Thyroid gland (tissue), 4 donors: ENCODE data around the gene TBCCD1.

Experiments used
- POLR2A ChIP-seq, 2 donors: fragments of 450-650 bp; IDR thresholded peaks; one replicate each; pipeline ENCODE4 v1.6.1; 2017; ENCODE audit warnings: antibody characterized with exemption in 2 of 2, mild to moderate bottlenecking in 2 of 2, moderate library complexity in 1 of 2
- TF ChIP-seq, protein P1 (sequence below), 6 experiments: fragments of 200-600 bp in 3 of 6; fragments of 450-650 bp in 3 of 6; sonication (generic) in 3 of 6; IDR thresholded peaks; one replicate each; pipeline ENCODE4 v1.5.1; 2016 to 2019; ENCODE audit warnings: antibody characterized with exemption in 6 of 6, mild to moderate bottlenecking in 2 of 6, inconsistent platforms in 1 of 6, moderate library complexity in 1 of 6

DNA sequence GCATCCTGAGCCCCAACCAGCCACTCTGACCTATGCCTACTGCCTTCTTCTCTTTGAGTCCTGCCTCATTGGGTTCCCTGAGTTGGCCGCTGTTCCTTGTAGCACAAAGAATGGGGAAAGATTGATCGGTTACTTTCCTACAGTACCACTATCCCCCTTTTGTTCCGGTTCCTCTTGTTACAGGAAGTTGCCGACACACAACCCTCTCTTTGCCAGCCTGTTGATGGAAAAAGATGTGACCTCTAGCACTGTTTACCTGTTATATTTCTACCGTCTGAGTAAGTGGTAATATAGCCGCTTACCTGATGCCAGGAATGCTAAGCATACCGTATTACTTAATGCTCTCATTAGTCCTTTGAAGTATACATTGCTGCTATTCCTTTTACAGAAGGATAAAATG lies 36.0 kb upstream of the TBCCD1 start:
- TF ChIP-seq, protein P1, sequence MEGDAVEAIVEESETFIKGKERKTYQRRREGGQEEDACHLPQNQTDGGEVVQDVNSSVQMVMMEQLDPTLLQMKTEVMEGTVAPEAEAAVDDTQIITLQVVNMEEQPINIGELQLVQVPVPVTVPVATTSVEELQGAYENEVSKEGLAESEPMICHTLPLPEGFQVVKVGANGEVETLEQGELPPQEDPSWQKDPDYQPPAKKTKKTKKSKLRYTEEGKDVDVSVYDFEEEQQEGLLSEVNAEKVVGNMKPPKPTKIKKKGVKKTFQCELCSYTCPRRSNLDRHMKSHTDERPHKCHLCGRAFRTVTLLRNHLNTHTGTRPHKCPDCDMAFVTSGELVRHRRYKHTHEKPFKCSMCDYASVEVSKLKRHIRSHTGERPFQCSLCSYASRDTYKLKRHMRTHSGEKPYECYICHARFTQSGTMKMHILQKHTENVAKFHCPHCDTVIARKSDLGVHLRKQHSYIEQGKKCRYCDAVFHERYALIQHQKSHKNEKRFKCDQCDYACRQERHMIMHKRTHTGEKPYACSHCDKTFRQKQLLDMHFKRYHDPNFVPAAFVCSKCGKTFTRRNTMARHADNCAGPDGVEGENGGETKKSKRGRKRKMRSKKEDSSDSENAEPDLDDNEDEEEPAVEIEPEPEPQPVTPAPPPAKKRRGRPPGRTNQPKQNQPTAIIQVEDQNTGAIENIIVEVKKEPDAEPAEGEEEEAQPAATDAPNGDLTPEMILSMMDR (IDR thresholded peaks at IDR 0.05), result no peak
- TF ChIP-seq POLR2A (IDR thresholded peaks at IDR 0.05), result no peak
